HUES48 (cell line): ENCODE results near the gene MYOD1.
A peak's percentile ranks its signal among the peaks of the same experiment; 100 is the strongest.

ENCODE experiments used
- H3K27ac ChIP-seq: one replicate; pipeline ENCODE4 v1.7.0; 2013; ENCODE audit warnings: low read depth, low read length, inconsistent platforms
- H3K27me3 ChIP-seq: 2 replicates; pipeline ENCODE4 v1.6.1; 2013; ENCODE audit warnings: mild to moderate bottlenecking, low read length; ENCODE audit not compliant: control insufficient read depth, insufficient read depth
- H3K36me3 ChIP-seq: 2 replicates; pipeline ENCODE4 v1.6.1; 2013; ENCODE audit warnings: low read length; ENCODE audit not compliant: control insufficient read depth, insufficient read depth
- H3K4me1 ChIP-seq: 2 replicates; pipeline ENCODE4 v1.6.1; 2013; ENCODE audit warnings: mild to moderate bottlenecking, low read length; ENCODE audit not compliant: control insufficient read depth, insufficient read depth
- H3K4me3 ChIP-seq: 2 replicates; pipeline ENCODE4 v1.5.1; 2013; ENCODE audit warnings: mild to moderate bottlenecking, low read depth, low read length
- H3K9ac ChIP-seq: 2 replicates; pipeline ENCODE4 v1.6.1; 2013; ENCODE audit warnings: mild to moderate bottlenecking, low read depth, low read length, moderate library complexity
- H3K9me3 ChIP-seq: 2 replicates; pipeline ENCODE4 v1.6.1; 2013; ENCODE audit warnings: low read length; ENCODE audit not compliant: control insufficient read depth, insufficient read depth

The MYOD1 gene

GRCh38 chr11:17722000-17722643 is 2.8 kb downstream of the MYOD1 start:
- Histone ChIP-seq H3K36me3 (no peaks in the 10 kb centered on the region), H3K9me3 (no peaks in the 10 kb centered on the region), H3K27ac (no peak overlapping the region), H3K9ac (no peak overlapping the region), H3K4me1 (peaks cover 3% of the 10 kb centered on the region), H3K27me3 (peaks cover 96% of the 10 kb centered on the region), H3K4me3 (no peak overlapping the region)

DNA sequence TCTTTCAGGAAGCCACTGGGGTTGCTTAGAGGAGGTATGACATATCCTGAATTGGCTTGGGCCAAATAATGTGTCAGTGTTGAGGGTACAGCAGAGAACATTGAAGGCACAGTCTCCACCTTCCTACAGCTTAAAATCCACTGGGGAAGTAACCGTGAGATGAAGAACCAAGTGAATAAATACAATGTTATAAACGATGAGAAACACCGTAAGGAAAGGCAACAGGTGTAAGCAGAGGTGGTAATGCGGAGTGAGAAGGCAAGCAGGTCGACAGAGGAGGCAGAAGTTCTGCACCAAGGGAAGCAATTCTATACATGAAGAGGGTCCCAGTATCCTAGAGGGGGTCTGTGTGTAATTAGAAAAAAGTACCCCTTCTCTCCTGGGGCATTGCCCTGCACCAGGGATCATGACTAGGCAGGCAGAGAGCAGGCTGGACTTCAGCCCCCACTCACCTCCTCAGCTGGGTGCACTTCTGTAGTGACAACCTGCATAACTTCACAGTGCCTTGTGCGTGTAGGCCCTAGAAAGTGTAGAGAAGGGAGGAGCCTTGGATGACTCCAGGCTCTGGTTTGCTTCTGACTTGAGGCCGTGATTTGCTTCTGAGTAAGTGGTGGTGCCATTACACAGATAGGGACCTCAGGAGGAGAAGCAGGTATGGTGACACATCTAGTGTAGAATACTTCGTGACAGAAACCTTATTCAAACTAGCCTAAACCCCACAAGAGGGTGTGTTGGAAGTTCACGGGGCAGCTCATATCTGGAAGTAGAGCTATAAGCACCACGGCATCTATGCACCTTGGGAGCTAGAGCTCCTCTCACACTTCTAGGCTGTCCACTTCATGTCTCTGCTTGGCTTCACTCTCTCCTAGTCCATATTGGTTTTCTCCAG is 4.9 kb downstream of the MYOD1 start:
- Histone ChIP-seq H3K27ac (no peak overlapping the region), H3K4me1 (peaks cover 3% of the 10 kb centered on the region), H3K9ac (no peak overlapping the region), H3K36me3 (no peaks in the 10 kb centered on the region), H3K9me3 (no peaks in the 10 kb centered on the region), H3K4me3 (no peak overlapping the region), H3K27me3 (peaks cover 83% of the 10 kb centered on the region)

DNA sequence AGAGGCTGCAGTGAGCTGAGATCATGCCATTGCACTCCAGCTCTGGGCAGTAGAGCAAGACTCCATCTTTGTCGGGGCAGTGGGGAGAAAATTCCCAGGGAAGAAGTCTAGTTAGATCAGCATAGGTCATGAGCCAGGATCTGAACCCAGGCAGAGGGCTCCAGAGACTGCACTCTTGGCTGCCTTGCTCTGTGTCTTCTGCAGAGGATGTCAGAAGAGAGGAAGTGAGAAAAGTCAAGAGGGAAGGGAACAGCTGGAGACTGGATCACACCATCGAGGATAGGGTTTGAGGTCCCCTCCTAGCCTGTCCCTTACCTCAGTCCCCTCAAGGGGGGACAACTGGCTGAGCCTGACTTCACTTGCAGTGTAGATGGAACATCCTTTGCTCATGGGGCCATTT is 5.8 kb downstream of the MYOD1 start:
- H3K27ac ChIP-seq = no peak overlapping the region
- H3K36me3 ChIP-seq = no peaks in the 10 kb centered on the region
- peaks cover 3% of the 10 kb centered on the region for H3K4me1 ChIP-seq
- H3K9me3 ChIP-seq = no peaks in the 10 kb centered on the region
- no peak overlapping the region for H3K4me3 ChIP-seq
- H3K27me3 ChIP-seq = peaks cover 74% of the 10 kb centered on the region
- H3K9ac ChIP-seq = no peak overlapping the region

- Histone ChIP-seq H3K9ac (no peak overlapping the region), H3K36me3 (no peaks in the 10 kb centered on the region), H3K4me1 (0 out of 2 replicates have a peak, but pooled peaks cover 3% of the 10 kb centered on the region), H3K4me3 (no peak overlapping the region), H3K27me3 (peaks cover 56% of the 10 kb centered on the region), H3K27ac (no peak overlapping the region), H3K9me3 (no peaks in the 10 kb centered on the region)
These were observed 10.8 kb downstream of the MYOD1 start for GRCh38 chr11:17730137-17730536.

GRCh38 chr11:17730608-17731462 is 11.5 kb downstream of the MYOD1 start:
- Histone ChIP-seq H3K36me3 (no peaks in the 10 kb centered on the region), H3K4me1 (peaks cover 3% of the 10 kb centered on the region; the same call in 1 of the 2 replicates), H3K9me3 (no peaks in the 10 kb centered on the region), H3K27ac (no peak overlapping the region), H3K27me3 (peaks cover 57% of the 10 kb centered on the region), H3K4me3 (no peak overlapping the region), H3K9ac (no peak overlapping the region)

GRCh38 chr11:17733261-17733660 is 13.9 kb downstream of the MYOD1 start:
- H3K9ac ChIP-seq = no peak overlapping the region
- H3K4me1 ChIP-seq = peaks cover 8% of the 10 kb centered on the region
- no peak overlapping the region for H3K4me3 ChIP-seq
- H3K36me3 ChIP-seq = no peaks in the 10 kb centered on the region
- H3K27me3 ChIP-seq = peaks cover 64% of the 10 kb centered on the region
- H3K9me3 ChIP-seq = 0 out of 2 replicates have a peak, but pooled peaks cover 2% of the 10 kb centered on the region
- H3K27ac ChIP-seq = no peak overlapping the region

GRCh38 chr11:17734418-17734911 is 15.1 kb downstream of the MYOD1 start, which contains the start of gene KCNC1:
Gene KCNC1, plus strand, starts transcription at chr11:17734781. Its CDS starts 1,222 bp downstream, at chr11:17736003.
- no peak within 1 kb of the TSS for H3K27ac ChIP-seq

GRCh38 chr11:17734986-17735817 is 15.8 kb downstream of the MYOD1 start:
- Histone ChIP-seq H3K36me3 (no peaks in the 10 kb centered on the region), H3K4me1 (peaks cover 16% of the 10 kb centered on the region), H3K9ac (no peak overlapping the region), H3K27ac (no peak overlapping the region), H3K9me3 (0 out of 2 replicates have a peak, but pooled peaks cover 2% of the 10 kb centered on the region), H3K27me3 (peaks cover 80% of the 10 kb centered on the region), H3K4me3 (peak overlapping the region; percentile 58)

More at GRCh38 chr11:17734418-17734911, 15.1 kb downstream of the MYOD1 start, which contains the start of gene KCNC1:
- H3K27me3 ChIP-seq = peaks cover 74% of the 10 kb centered on the region
- no peak within 1 kb of the TSS for H3K9ac ChIP-seq
- H3K9me3 ChIP-seq = 0 out of 2 replicates have a peak, but pooled peaks cover 2% of the 10 kb centered on the region
- H3K36me3 ChIP-seq = no peaks in the 10 kb centered on the region
- peaks cover 16% of the 10 kb centered on the region for H3K4me1 ChIP-seq
- peak within 1 kb of the TSS; percentile 58 for H3K4me3 ChIP-seq

DNA sequence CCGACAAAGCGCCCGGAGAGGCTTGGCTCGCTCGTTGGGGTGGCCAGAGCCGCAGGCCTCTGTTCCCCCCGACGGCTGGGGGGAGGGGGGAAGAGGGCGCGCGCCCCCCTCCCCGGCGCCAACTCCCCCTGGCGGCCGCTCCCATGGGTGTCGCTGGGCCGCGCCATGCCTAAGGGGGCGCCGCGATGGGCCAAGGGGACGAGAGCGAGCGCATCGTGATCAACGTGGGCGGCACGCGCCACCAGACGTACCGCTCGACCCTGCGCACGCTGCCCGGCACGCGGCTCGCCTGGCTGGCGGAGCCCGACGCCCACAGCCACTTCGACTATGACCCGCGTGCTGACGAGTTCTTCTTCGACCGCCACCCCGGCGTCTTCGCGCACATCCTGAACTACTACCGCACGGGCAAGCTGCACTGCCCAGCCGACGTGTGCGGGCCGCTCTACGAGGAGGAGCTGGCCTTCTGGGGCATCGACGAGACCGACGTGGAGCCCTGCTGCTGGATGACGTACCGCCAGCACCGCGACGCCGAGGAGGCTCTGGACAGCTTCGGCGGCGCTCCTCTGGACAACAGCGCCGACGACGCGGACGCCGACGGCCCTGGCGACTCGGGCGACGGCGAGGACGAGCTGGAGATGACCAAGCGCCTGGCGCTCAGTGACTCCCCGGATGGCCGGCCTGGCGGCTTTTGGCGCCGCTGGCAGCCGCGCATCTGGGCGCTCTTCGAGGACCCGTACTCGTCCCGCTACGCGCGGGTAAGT is 16.6 kb downstream of the MYOD1 start:
- 0 out of 2 replicates have a peak, but pooled peaks cover 2% of the 10 kb centered on the region for H3K9me3 ChIP-seq
- H3K4me1 ChIP-seq = peaks cover 13% of the 10 kb centered on the region
- no peak overlapping the region for H3K27ac ChIP-seq
- peaks cover 81% of the 10 kb centered on the region for H3K27me3 ChIP-seq
- H3K9ac ChIP-seq = no peak overlapping the region
- no peaks in the 10 kb centered on the region for H3K36me3 ChIP-seq
- H3K4me3 ChIP-seq = peak overlapping the region; percentile 45; the same call in 1 of the 2 replicates
